Skin epidermis (tissue), 12 donors: Measurements from ENCODE around the gene MBP.
"Not testable (repeated sequence)": the region's sequence is repeated elsewhere in the genome, so short reads cannot be mapped to it uniquely, and the experiment has no call there.

Experiments used
- H3K27ac ChIP-seq, 21 experiments: fragments of 200-600 bp; sonication (generic) in 11 of 21; one replicate each; pipeline ENCODE4 v1.5.0; 2020; ENCODE audit warnings: mild to moderate bottlenecking in 3 of 21, inconsistent platforms in 2 of 21, moderate library complexity in 2 of 21
- H3K4me3 ChIP-seq, 7 experiments: fragments of 200-600 bp; sonication (generic) in 2 of 7; one replicate each; pipeline ENCODE4 v1.5.0; 2020; ENCODE audit warnings: inconsistent platforms in 2 of 7, mild to moderate bottlenecking in 2 of 7, moderate library complexity in 1 of 7

MBP gene

DNA sequence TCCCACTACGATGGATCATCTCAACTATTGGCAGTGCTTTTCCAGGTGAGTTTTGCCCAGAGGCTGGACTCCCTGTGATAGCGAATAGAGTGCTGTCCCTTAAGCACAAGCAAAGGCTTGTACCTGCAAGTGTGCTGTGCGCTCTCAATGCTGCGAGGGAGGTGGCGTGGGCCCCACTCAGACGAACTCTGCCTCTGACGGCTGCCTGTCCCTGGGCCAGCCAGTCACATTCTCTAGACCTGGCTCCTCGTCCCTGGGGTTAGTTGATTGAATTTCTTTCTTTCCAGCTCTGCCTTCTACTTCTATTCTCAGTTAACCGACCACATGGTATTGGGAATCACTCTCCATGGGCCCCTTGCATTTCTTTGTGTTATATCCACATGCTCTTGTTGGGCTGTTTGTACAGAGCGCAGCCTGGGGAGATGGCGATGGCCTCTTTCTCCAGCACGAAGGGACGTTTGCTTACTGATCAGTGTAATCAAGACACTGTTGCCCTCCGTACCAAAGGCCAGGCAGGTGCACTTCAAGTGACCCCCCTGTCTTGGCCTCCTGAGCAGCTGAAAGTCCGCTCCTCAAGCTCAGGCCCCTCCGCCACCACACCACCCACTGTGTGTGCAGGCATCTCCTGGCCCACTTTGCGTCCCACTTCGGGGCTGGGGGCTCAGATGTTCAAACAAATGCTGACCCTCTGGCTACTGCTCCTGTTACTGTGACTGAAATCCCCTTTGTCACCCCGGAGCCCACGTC lies 158.9 kb downstream of the MBP start:
- no peak overlapping the region for H3K4me3 ChIP-seq
- peak overlapping the region in 1 of 21 experiments; percentile 26 for H3K27ac ChIP-seq

GRCh38 chr18:76972846-76973519 lies 159.6 kb downstream of the MBP start:
- Histone ChIP-seq H3K4me3 (no peak overlapping the region), H3K27ac (peak overlapping the region in 1 of 21 experiments; percentile 26)

GRCh38 chr18:76972241-76972640 lies 160.3 kb downstream of the MBP start:
- no peak overlapping the region for H3K27ac ChIP-seq
- no peak overlapping the region for H3K4me3 ChIP-seq

DNA sequence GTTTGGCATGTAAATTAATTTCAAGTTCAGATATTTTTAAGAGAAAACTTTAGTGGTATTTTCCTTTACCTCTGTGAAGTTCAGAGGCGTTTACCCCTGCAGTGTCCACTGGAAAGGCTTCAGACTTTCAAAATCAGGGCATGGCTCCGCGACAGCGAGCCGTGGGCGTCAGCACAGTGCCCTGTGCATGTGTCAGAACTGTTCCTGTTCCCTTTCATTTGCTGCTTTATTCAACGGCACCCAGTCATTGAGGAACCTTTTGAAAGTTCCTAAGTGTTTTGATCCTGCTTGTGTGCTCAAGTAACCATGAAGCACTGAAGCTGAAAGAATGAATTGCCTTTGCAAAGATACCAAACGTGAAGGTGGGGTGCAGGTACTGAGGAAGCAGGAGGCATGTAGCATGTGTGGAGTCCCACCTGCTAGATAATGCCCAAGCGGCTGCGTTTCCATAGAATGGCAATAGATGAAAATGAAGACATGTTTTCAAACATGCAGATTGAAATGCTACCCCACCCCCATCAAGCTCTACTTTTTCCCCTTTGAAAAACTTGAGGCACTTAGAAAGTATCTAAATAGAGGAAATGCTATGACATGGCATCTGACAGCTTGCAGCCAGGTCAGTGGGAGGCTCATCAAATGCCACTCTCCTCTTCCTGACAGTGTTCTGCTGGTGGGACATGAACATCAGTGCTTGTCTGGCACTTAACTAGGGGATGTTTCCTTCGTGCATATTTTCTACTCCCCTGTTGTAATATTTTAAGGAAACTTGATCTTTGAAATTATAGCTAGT lies 161.6 kb downstream of the MBP start:
- Histone ChIP-seq H3K4me3 (no peak overlapping the region), H3K27ac (no peak overlapping the region)

GRCh38 chr18:76967721-76968472 lies 164.7 kb downstream of the MBP start:
- no peak overlapping the region for H3K4me3 ChIP-seq
- no peak overlapping the region for H3K27ac ChIP-seq

DNA sequence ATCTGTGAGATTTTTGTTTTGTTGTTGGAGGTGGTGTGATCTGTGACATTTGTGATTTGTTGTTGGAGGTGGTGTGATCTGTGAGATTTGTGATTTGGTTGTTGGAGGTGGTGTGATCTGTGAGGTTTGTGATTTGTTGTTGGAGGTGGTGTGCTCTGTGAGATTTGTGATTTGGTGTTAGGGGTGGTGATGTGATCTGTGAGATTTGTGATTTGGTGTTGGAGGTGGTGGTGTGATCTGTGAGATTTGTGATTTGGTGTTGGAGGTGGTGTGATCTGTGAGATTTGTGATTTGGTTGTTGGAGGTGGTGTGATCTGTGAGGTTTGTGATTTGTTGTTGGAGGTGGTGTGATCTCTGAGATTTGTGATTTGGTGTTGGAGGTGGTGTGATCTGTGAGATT lies 165.3 kb downstream of the MBP start:
- not testable (repeated sequence) for H3K27ac ChIP-seq, H3K4me3 ChIP-seq

- not testable (repeated sequence) for H3K4me3 ChIP-seq
- H3K27ac ChIP-seq: peak overlapping the region in 1 of 21 experiments; percentile 3
Measured at GRCh38 chr18:76965555-76966151, 166.9 kb downstream of the MBP start.

GRCh38 chr18:76963936-76964335 lies 168.6 kb downstream of the MBP start:
- H3K4me3 ChIP-seq: no peak overlapping the region
- peak overlapping the region in 1 of 21 experiments; percentile 6 for H3K27ac ChIP-seq

DNA sequence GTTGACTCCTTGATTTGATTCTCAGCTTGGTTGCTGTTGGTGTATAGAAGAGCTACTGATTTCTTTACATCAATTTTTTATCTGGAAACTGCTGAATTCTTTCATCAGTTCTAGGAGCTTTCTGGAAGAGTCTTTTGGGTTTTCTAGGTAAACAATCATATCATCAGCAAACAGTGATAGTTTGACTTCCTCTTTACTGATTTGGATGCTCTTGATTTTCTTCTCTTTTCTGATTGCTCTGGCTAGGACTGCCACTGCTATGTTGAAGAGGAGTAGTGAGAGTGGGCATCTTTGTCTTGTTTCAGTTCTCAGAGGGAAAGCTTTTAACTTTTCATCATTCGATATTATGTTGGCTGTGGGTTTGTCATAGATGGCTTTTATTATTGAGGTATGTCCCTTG lies 169.7 kb downstream of the MBP start:
- Histone ChIP-seq H3K4me3 (no peak overlapping the region), H3K27ac (no peak overlapping the region)

DNA sequence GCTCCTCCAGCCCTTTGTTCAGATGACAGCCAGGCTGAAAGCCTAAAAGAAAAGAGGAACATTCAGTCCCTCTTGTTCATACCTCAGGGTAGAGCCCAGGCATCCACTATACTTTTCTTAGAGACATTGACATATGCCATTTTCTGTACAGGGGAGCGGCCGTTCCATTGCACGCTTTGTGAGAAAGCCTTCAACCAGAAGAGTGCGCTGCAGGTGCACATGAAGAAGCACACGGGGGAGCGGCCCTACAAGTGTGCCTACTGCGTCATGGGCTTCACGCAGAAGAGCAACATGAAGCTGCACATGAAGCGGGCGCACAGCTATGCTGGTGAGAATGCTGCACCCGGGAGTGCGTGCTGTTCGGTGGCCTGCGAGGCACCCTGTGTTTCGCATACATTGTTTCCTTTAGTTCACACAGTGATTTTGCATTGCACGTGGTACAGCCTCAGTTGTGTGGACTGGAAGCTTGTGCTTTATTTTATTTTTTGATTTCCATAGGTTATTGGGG lies 172.0 kb downstream of the MBP start:
- Histone ChIP-seq H3K27ac (no peak overlapping the region), H3K4me3 (no peak overlapping the region)

DNA sequence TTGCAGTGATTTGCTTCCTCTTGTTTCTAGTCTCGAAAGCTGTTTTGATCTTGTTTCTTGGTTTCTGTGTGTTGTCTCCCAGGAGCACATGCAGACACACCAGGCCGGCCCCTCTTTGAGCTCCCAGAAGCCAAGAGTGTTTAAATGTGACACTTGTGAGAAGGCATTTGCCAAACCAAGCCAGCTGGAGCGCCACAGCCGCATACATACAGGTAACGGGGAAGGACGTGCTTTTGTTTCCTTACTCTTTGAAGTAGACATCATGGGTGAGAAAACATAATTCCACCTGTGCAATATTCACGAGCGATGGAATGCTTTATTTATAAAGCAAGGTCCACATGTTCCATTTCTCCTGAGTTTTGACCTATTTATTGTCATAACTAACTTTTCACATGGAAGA lies 173.0 kb downstream of the MBP start:
- no peak overlapping the region for H3K27ac ChIP-seq
- H3K4me3 ChIP-seq: no peak overlapping the region

GRCh38 chr18:76958692-76959341 lies 173.8 kb downstream of the MBP start:
- no peak overlapping the region for H3K27ac ChIP-seq
- no peak overlapping the region for H3K4me3 ChIP-seq

DNA sequence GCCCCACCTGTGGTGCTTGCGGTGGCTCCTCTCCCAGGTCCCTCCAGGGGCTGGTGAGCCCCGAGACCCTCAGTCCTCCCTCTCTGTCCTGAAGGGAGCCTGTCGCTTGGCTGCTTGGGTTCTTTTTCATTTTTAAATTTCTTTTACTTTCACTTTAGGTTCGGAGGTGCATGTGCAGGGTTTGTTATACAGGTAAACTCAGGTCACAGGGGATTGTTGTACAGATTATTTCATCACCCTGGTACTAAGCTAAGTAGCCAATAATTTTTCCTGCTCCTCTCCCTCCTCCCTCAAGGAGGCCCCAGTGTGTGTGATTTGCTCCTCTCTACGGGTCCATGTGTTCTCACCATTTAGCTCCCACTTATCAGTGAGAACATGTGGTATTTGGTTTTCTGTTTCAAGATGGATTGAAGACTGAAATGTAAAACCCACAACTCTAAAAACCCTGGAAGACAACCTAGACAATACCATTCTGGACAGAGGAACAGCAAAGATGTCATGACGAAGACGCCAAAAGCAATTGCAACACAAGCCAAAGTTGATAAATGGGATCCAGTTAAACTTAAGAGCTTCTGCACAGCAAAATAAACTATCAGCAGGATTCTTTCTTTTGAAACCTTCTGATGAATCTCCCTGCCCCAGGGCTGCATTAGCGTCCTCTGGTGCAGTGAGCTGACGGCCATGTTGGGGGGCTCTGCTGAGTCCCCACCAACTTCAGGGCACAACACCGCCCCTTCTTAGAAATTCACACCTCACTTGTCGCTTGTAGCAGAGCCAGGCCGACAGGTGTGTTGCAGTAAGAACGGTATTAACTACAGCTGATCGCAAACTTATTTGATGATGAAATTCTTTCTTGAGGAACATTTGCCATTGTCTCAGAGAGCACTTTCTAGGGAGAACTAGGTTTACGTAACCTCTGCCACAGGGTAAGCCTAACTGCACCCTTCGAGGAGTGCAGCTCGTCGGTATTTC lies 174.9 kb downstream of the MBP start:
- no peak overlapping the region for H3K4me3 ChIP-seq
- H3K27ac ChIP-seq: peak overlapping the region in 1 of 21 experiments; percentile 14

- no peak overlapping the region for H3K27ac ChIP-seq
Measured at GRCh38 chr18:76956648-76957047, 175.9 kb downstream of the MBP start.

GRCh38 chr18:76955524-76956170 lies 176.9 kb downstream of the MBP start:
- Histone ChIP-seq H3K4me3 (no peak overlapping the region), H3K27ac (no peak overlapping the region)

More at GRCh38 chr18:76956648-76957047, 175.9 kb downstream of the MBP start:
- H3K4me3 ChIP-seq: no peak overlapping the region

DNA sequence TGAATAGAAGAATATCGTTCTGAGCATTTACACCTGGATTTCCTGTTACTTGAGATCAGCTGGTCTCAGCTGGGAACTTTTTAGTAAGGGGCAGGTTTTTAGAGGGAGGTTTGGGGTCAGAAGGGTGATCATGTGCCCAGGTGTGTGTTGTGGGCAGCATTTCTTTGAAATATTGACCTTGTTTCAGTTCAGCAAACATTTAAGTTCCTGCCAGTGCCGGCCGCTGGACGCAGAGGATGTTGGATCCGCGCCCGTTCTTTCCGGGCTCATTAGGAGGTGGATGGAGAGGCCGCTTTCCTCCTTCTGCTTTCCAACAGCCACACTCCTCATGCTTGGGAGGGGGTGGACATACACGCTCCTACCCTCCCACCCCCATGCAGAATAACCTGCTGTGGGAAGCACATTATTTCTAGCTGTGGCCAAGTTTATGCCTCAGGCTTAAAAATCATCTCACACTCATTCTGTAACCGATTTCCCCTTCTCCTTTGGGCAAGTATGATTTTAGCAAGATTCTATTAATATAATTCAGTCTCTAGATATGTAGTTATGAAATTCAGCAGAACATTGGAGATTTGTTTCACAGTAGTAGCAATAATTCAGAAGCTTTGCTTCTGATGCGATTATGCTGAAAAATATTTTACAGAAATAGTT lies 178.9 kb downstream of the MBP start:
- no peak overlapping the region for H3K4me3 ChIP-seq
- H3K27ac ChIP-seq: no peak overlapping the region

- no peak overlapping the region for H3K4me3 ChIP-seq
- H3K27ac ChIP-seq: no peak overlapping the region
Measured at GRCh38 chr18:76953156-76953555, 179.4 kb downstream of the MBP start.
